WTC11 (cell line): Measurements from ENCODE around the gene DIS3. TPM values are rescaled to one million over a fixed set of nuclear protein-coding genes. Genes with fewer than 3 reads are reported as not detected.

Experiments used
- ATAC-seq: fragments of 200-7000 bp; cut with Tn5 transposase; 2 replicates; pipeline ENCODE4 v1.10.0; 2021; ENCODE audit warnings: mild to moderate bottlenecking, moderate library complexity
- CTCF ChIA-PET: fragments of 300-600 bp; sonication (Branson Sonifier 250); formaldehyde crosslinking; loops from one replicate; lab custom pipeline; 2021; ENCODE audit warnings: antibody characterized with exemption; lab: Charles Lee
- POLR2A ChIA-PET: fragments of 350-600 bp; sonication (Branson Sonifier 250); formaldehyde crosslinking; loops from one replicate; lab custom pipeline; 2021; ENCODE audit warnings: antibody characterized with exemption; lab: Charles Lee
- DNase-seq: peaks from one replicate; pipeline ENCODE4 v3.0.0; 2021; ENCODE audit warnings: low spot score
- H3K27ac Mint-ChIP-seq: 2 replicates; pipeline ENCODE4 v1.8.0; 2021; ENCODE audit warnings: mixed read lengths
- H3K27me3 Mint-ChIP-seq: 2 replicates; pipeline ENCODE4 v1.8.0; 2021; ENCODE audit warnings: low read depth, mild to moderate bottlenecking, moderate library complexity, mixed read lengths
- H3K36me3 Mint-ChIP-seq: 2 replicates; pipeline ENCODE4 v1.8.0; 2021; ENCODE audit warnings: mixed read lengths
- H3K4me1 Mint-ChIP-seq: 2 replicates; pipeline ENCODE4 v1.8.0; 2022; ENCODE audit warnings: mixed read lengths
- H3K4me3 Mint-ChIP-seq: 2 replicates; pipeline ENCODE4 v1.8.0; 2021; ENCODE audit warnings: mild to moderate bottlenecking, moderate library complexity, mixed read lengths
- H3K9me3 Mint-ChIP-seq: 2 replicates; pipeline ENCODE4 v1.8.0; 2021; ENCODE audit warnings: mixed read lengths
- ATF1 ChIP-seq: sonication (generic); formaldehyde crosslinking; IDR thresholded peaks from 2 replicates; pipeline ENCODE4 v1.8.1; 2023; ENCODE audit warnings: mild to moderate bottlenecking, moderate library complexity, missing genetic modification reagents
- ATF3 ChIP-seq: sonication (generic); formaldehyde crosslinking; conservative IDR thresholded peaks from 2 replicates; pipeline ENCODE4 v1.8.1; 2022; ENCODE audit warnings: mild to moderate bottlenecking, missing genetic modification reagents
- ATF6 ChIP-seq: sonication (generic); formaldehyde crosslinking; IDR thresholded peaks from 2 replicates; pipeline ENCODE4 v1.8.1; 2023; ENCODE audit warnings: mild to moderate bottlenecking, missing genetic modification reagents
- E2F4 ChIP-seq: sonication (generic); formaldehyde crosslinking; IDR thresholded peaks from 2 replicates; pipeline ENCODE4 v1.8.1; 2022; ENCODE audit warnings: low read depth, mild to moderate bottlenecking, moderate library complexity, missing genetic modification reagents, borderline replicate concordance
- ESRRA ChIP-seq: sonication (generic); formaldehyde crosslinking; IDR thresholded peaks from 2 replicates; pipeline ENCODE4 v1.8.1; 2022; ENCODE audit warnings: mild to moderate bottlenecking, missing genetic modification reagents, borderline replicate concordance
- ETV6 ChIP-seq: sonication (generic); formaldehyde crosslinking; IDR thresholded peaks from 2 replicates; pipeline ENCODE4 v1.8.1; 2022; ENCODE audit warnings: mild to moderate bottlenecking, missing genetic modification reagents
- FOXJ3 ChIP-seq: sonication (generic); formaldehyde crosslinking; IDR thresholded peaks from 2 replicates; pipeline ENCODE4 v1.9.0; 2021; ENCODE audit warnings: missing genetic modification reagents, mild to moderate bottlenecking, borderline replicate concordance
- GABPB1 ChIP-seq: sonication (generic); formaldehyde crosslinking; IDR thresholded peaks from 2 replicates; pipeline ENCODE4 v1.8.1; 2023; ENCODE audit warnings: mild to moderate bottlenecking, missing genetic modification reagents
- IRF1 ChIP-seq: sonication (generic); formaldehyde crosslinking; IDR thresholded peaks from 2 replicates; pipeline ENCODE4 v1.8.0; 2023; ENCODE audit warnings: missing genetic modification reagents
- JAZF1 ChIP-seq: fragments of 250-450 bp; sonication (Bioruptor Pico); IDR thresholded peaks from 2 replicates; pipeline ENCODE4 v1.9.0; 2021; ENCODE audit warnings: moderate library complexity, mild to moderate bottlenecking, inconsistent platforms
- MAX ChIP-seq: sonication (generic); formaldehyde crosslinking; IDR thresholded peaks from 2 replicates; pipeline ENCODE4 v1.8.0; 2022; ENCODE audit warnings: mild to moderate bottlenecking, missing genetic modification reagents
- MLX ChIP-seq: sonication (generic); formaldehyde crosslinking; IDR thresholded peaks from 2 replicates; pipeline ENCODE4 v1.8.1; 2023; ENCODE audit warnings: mild to moderate bottlenecking, missing genetic modification reagents, moderate library complexity
- NR2C2 ChIP-seq: sonication (generic); formaldehyde crosslinking; IDR thresholded peaks from 2 replicates; pipeline ENCODE4 v1.8.0; 2022; ENCODE audit warnings: mild to moderate bottlenecking, missing genetic modification reagents
- SMAD4 ChIP-seq: sonication (generic); formaldehyde crosslinking; IDR thresholded peaks from 2 replicates; pipeline ENCODE4 v1.8.0; 2022; ENCODE audit warnings: mild to moderate bottlenecking, missing genetic modification reagents
- SP1 ChIP-seq: sonication (generic); formaldehyde crosslinking; conservative IDR thresholded peaks from 2 replicates; pipeline ENCODE4 v1.8.1; 2022; ENCODE audit warnings: missing genetic modification reagents
- TCF7 ChIP-seq: sonication (generic); formaldehyde crosslinking; IDR thresholded peaks from 2 replicates; pipeline ENCODE4 v1.8.0; 2022; ENCODE audit warnings: mild to moderate bottlenecking, low read depth, missing genetic modification reagents, moderate library complexity
- USF2 ChIP-seq: sonication (generic); formaldehyde crosslinking; IDR thresholded peaks from 2 replicates; pipeline ENCODE4 v1.8.1; 2023; ENCODE audit warnings: mild to moderate bottlenecking, missing genetic modification reagents, moderate library complexity
- ZBTB43 ChIP-seq: sonication (generic); formaldehyde crosslinking; IDR thresholded peaks from 2 replicates; pipeline ENCODE4 v1.8.1; 2023; ENCODE audit warnings: mild to moderate bottlenecking, missing genetic modification reagents
- ZMAT4 ChIP-seq: fragments of 250-450 bp; sonication (Bioruptor Pico); IDR thresholded peaks from 2 replicates; pipeline ENCODE4 v1.9.0; 2021; ENCODE audit warnings: mild to moderate bottlenecking
- ZNF232 ChIP-seq: sonication (generic); formaldehyde crosslinking; IDR thresholded peaks from 2 replicates; pipeline ENCODE4 v1.8.0; 2022; ENCODE audit warnings: mild to moderate bottlenecking, missing genetic modification reagents
- ZNF317 ChIP-seq: sonication (generic); formaldehyde crosslinking; IDR thresholded peaks from 2 replicates; pipeline ENCODE4 v1.8.1; 2023; ENCODE audit warnings: low read depth, mild to moderate bottlenecking, moderate library complexity, missing genetic modification reagents, borderline replicate concordance
- ZNF396 ChIP-seq: fragments of 250-450 bp; sonication (Bioruptor Pico); IDR thresholded peaks from 2 replicates; pipeline ENCODE4 v1.8.0; 2021; ENCODE audit warnings: mild to moderate bottlenecking, moderate library complexity, borderline replicate concordance
- ZNF416 ChIP-seq: fragments of 250-450 bp; sonication (Bioruptor Pico); IDR thresholded peaks from 2 replicates; pipeline ENCODE4 v1.9.0; 2021; ENCODE audit warnings: mild to moderate bottlenecking, inconsistent platforms
- ZNF532 ChIP-seq: fragments of 250-450 bp; sonication (Bioruptor Pico); IDR thresholded peaks from 2 replicates; pipeline ENCODE4 v1.9.0; 2021; ENCODE audit warnings: mild to moderate bottlenecking, borderline replicate concordance
- ZNF671 ChIP-seq: fragments of 250-450 bp; sonication (Bioruptor Pico); IDR thresholded peaks from 2 replicates; pipeline ENCODE4 v1.8.0; 2021; ENCODE audit warnings: mild to moderate bottlenecking
- total RNA-seq: library from RNA; stranded (reverse); gene quantifications from 3 replicates; pipeline ENCODE4 v1.2.3, GENCODE V29; 2021

Gene DIS3
- total RNA-seq, 1 experiment from 2014 or later: 39.9 TPM

- TF ChIP-seq ATF6 (CRISPR knock-in tag) (no peak), TCF7 (CRISPR knock-in tag) (no peak), NR2C2 (CRISPR knock-in tag) (no peak), ZNF532 (no peak), FOXJ3 (no peak), ZNF232 (CRISPR knock-in tag) (no peak), GABPB1 (CRISPR knock-in tag) (no peak), MLX (no peak), ZMAT4 (CRISPR knock-in tag) (no peak), ZNF396 (CRISPR knock-in tag) (no peak), ZNF416 (no peak)
- Mint-ChIP-seq H3K27me3 (no peaks in the 10 kb centered on the region), H3K9me3 (no peaks in the 10 kb centered on the region), H3K4me3 (no peak overlapping the region), H3K27ac (no peak overlapping the region), H3K4me1 (no peaks in the 10 kb centered on the region), H3K36me3 (peaks cover 40% of the 10 kb centered on the region)
- ChIA-PET POLR2A (no interaction called here), CTCF (no interaction called here)
- ATAC-seq (no peak), DNase-seq (no peak)
Measured at GRCh38 chr13:72737033-72737432, 44.7 kb downstream of the DIS3 start.

- peak overlapping the region; percentile 91 for H3K4me3 Mint-ChIP-seq
- no peaks in the 10 kb centered on the region for H3K27me3 Mint-ChIP-seq
- peaks cover 26% of the 10 kb centered on the region for H3K4me1 Mint-ChIP-seq
- CTCF ChIA-PET: no interaction called here
- H3K27ac Mint-ChIP-seq: no peak overlapping the region
- H3K36me3 Mint-ChIP-seq: peaks cover 19% of the 10 kb centered on the region
- DNase-seq (no peak), ATAC-seq (no peak)
- POLR2A ChIA-PET: interaction anchor here (0.6 kb wide), 1 partner anchor 1617 kb away, joined by 3 read pairs; no protein-coding TSS in a partner anchor
- no peak for TF ChIP-seq ZNF317 (CRISPR knock-in tag)
- TF ChIP-seq SMAD4 (CRISPR knock-in tag): no peak
- TF ChIP-seq E2F4 (CRISPR knock-in tag): no peak
- TF ChIP-seq ZBTB43 (CRISPR knock-in tag): no peak
- no peak for TF ChIP-seq ETV6
- TF ChIP-seq JAZF1 (CRISPR knock-in tag): no peak
- no peak for TF ChIP-seq ATF1 (CRISPR knock-in tag)
- no peak for TF ChIP-seq ZNF671
- TF ChIP-seq SP1 (CRISPR knock-in tag): no peak
- no peak for TF ChIP-seq ATF3 (CRISPR knock-in tag)
- no peak for TF ChIP-seq MAX (CRISPR knock-in tag)
- no peak for TF ChIP-seq IRF1 (CRISPR knock-in tag)
- no peak for TF ChIP-seq USF2 (CRISPR knock-in tag)
- TF ChIP-seq ESRRA: no peak
- no peaks in the 10 kb centered on the region for H3K9me3 Mint-ChIP-seq
Measured at GRCh38 chr13:72728290-72728605, 53.5 kb downstream of the DIS3 start.
